Activated T-cell treated with anti-CD3 and anti-CD28 coated beads, Interleukin-2, amount 50 U/mL, for 24 hours (primary cell): Measurements from ENCODE around the gene PRUNE1.
A peak's percentile ranks its signal among the peaks of the same experiment; 100 is the strongest.

ENCODE experiments used
- DNase-seq: peaks from one replicate; pipeline ENCODE4 v3.0.0-alpha.2; 2020
- H3K27ac Mint-ChIP-seq: 2 replicates; pipeline ENCODE4 v1.8.0; 2020; ENCODE audit warnings: mild to moderate bottlenecking, mixed read lengths
- H3K27me3 Mint-ChIP-seq: 2 replicates; pipeline ENCODE4 v1.8.0; 2020; ENCODE audit warnings: mixed read lengths
- H3K36me3 Mint-ChIP-seq: 2 replicates; pipeline ENCODE4 v1.8.0; 2020; ENCODE audit warnings: low read depth, mixed read lengths
- H3K4me1 Mint-ChIP-seq: 2 replicates; pipeline ENCODE4 v1.8.0; 2020; ENCODE audit warnings: low read depth, mixed read lengths
- H3K4me3 Mint-ChIP-seq: 2 replicates; pipeline ENCODE4 v1.8.0; 2020; ENCODE audit warnings: mild to moderate bottlenecking, moderate library complexity, mixed read lengths
- H3K9me3 Mint-ChIP-seq: 2 replicates; pipeline ENCODE4 v1.8.0; 2020; ENCODE audit warnings: mixed read lengths

The PRUNE1 gene

DNA sequence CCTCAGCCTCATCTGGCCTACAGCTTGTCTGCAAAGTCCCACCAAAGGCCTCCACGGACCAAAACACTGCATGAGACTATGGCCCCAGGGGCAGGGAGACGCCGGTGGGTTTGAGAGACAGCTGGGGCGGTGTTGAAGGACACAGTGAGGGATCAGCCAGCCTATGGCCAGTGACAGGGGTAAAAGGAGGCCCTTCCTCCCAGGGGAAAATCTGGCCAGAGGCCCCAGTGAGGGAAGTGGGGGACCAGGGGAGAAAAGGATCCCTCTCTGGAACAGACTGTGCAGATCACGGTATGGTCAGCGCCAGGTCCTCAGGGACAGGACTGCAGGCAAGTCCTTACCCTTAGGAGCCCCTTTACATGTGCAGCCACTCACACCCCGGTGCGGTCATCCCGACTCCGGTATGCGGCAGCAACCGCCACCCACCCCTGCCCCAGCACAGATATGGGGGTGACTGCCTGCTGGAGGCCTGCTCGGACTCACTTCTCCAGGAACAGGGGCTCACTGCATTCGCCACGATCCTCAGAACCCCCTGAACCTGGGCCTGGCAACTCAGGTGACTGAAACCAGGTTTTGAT, 34.9 kb upstream of the PRUNE1 start:
- Mint-ChIP-seq H3K9me3 (no peaks in the 10 kb centered on the region), H3K4me3 (peak overlapping the region; percentile 91), H3K27ac (peak overlapping the region; percentile 95), H3K4me1 (peaks cover 65% of the 10 kb centered on the region), H3K27me3 (no peaks in the 10 kb centered on the region), H3K36me3 (peaks cover 53% of the 10 kb centered on the region)
- DNase-seq, result no peak

GRCh38 chr1:150973836-150974579, 34.2 kb upstream of the PRUNE1 start:
- Mint-ChIP-seq H3K9me3 (no peaks in the 10 kb centered on the region), H3K4me3 (peak overlapping the region; percentile 91), H3K27me3 (no peaks in the 10 kb centered on the region), H3K27ac (peak overlapping the region; percentile 95), H3K4me1 (peaks cover 68% of the 10 kb centered on the region), H3K36me3 (peaks cover 47% of the 10 kb centered on the region)
- DNase-seq, result peak; percentile 75

DNA sequence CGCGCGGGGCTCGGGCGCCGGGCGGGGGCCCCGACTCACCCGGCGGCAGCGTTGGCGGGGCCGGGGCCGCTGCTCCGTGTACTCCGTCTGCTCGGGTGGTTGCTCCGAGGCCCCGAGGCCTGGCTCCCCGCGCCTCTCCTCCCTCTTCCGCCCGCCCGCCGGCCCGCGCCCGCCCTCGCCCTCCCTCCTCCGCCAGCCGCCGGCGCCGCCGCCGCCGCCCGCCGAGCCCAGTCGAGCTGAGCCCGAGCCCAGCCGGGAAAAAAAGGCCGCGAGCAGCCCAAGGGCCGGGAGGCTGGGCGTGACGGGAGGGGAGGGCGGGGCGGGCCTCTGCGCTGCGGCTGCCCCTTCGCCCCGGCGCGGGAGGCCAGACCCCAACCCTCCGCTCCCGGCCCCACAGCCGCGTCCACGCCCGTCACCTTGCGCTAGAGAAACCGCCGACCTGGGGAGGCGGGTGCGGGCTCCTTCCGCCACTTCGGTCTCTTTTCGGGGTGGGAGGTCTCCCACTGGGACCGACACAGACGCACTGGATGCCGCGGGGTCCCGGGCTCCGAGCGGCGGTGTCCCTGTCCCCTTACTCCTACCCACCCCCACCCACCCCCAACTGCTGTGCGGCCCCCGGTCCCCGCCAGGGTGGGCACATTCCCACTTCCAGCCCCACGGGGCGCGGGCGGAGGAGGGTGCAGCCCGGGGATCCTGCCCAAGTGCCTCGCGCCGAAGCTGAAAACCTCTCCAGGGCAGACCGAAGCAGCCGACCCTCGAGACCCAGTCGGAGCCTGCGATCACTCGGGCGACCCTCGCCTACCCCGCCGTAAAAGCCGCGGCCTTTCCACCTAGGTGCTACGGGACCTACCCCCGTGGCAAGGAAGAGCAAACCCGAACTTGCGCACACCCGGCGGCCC, 33.4 kb upstream of the PRUNE1 start, which contains the start of gene CERS2:
Gene CERS2 (minus strand): TSS at position 256 of the 899 bp plus-strand sequence. CDS start 5,745 bp downstream, outside the sequence.
- peak; percentile 81 for DNase-seq
- Mint-ChIP-seq H3K27me3 (no peaks in the 10 kb centered on the region), H3K9me3 (no peaks in the 10 kb centered on the region), H3K4me3 (peak within 1 kb of the TSS; percentile 91), H3K36me3 (peaks cover 40% of the 10 kb centered on the region), H3K4me1 (peaks cover 74% of the 10 kb centered on the region), H3K27ac (peak within 1 kb of the TSS; percentile 95)

DNA sequence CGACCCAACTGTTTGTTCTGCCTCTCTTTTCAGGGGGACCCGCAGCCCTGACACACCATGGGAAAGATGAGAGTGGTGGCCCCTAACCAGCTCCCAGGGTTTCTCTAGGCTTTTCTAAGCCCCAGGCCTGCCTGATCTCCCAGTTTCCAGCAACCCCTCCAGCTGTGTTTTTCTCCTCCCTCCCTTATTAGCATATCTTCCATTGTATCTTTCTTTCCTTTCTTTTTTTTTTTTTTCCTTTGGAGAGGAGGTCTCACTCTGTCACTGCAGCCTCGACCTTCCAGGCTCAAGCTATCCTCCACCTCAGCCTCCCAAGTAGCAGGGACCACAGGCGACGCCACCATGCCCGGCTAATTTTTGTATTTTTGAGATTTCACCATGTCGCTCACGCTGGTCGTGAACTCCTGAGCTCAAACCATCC, 31.8 kb upstream of the PRUNE1 start:
- Mint-ChIP-seq H3K36me3 (peaks cover 27% of the 10 kb centered on the region), H3K27me3 (no peaks in the 10 kb centered on the region), H3K9me3 (no peaks in the 10 kb centered on the region), H3K4me1 (peaks cover 61% of the 10 kb centered on the region), H3K4me3 (peak overlapping the region; percentile 91), H3K27ac (peak overlapping the region; percentile 88)
- no peak for DNase-seq

GRCh38 chr1:150976879-150977694, 31.2 kb upstream of the PRUNE1 start:
- H3K4me3 Mint-ChIP-seq, result peak overlapping the region; percentile 91
- H3K27ac Mint-ChIP-seq, result peak overlapping the region; percentile 91
- peak; percentile 81 for DNase-seq
- H3K9me3 Mint-ChIP-seq, result no peaks in the 10 kb centered on the region
- H3K27me3 Mint-ChIP-seq, result no peaks in the 10 kb centered on the region
- H3K4me1 Mint-ChIP-seq, result peaks cover 54% of the 10 kb centered on the region
- peaks cover 20% of the 10 kb centered on the region for H3K36me3 Mint-ChIP-seq

GRCh38 chr1:150979092-150980056, 28.9 kb upstream of the PRUNE1 start:
- H3K27ac Mint-ChIP-seq, result peak overlapping the region; percentile 7
- no peaks in the 10 kb centered on the region for H3K36me3 Mint-ChIP-seq
- H3K4me3 Mint-ChIP-seq, result peak overlapping the region; percentile 51
- no peaks in the 10 kb centered on the region for H3K9me3 Mint-ChIP-seq
- DNase-seq, result peak; percentile 88
- no peaks in the 10 kb centered on the region for H3K27me3 Mint-ChIP-seq
- peaks cover 42% of the 10 kb centered on the region for H3K4me1 Mint-ChIP-seq

- Mint-ChIP-seq H3K27me3 (no peaks in the 10 kb centered on the region), H3K27ac (peak overlapping the region; percentile 27), H3K9me3 (no peaks in the 10 kb centered on the region), H3K4me1 (peaks cover 32% of the 10 kb centered on the region), H3K36me3 (no peaks in the 10 kb centered on the region), H3K4me3 (no peak overlapping the region)
- DNase-seq, result no peak
Observed at GRCh38 chr1:150981177-150981804, 27.0 kb upstream of the PRUNE1 start.

DNA sequence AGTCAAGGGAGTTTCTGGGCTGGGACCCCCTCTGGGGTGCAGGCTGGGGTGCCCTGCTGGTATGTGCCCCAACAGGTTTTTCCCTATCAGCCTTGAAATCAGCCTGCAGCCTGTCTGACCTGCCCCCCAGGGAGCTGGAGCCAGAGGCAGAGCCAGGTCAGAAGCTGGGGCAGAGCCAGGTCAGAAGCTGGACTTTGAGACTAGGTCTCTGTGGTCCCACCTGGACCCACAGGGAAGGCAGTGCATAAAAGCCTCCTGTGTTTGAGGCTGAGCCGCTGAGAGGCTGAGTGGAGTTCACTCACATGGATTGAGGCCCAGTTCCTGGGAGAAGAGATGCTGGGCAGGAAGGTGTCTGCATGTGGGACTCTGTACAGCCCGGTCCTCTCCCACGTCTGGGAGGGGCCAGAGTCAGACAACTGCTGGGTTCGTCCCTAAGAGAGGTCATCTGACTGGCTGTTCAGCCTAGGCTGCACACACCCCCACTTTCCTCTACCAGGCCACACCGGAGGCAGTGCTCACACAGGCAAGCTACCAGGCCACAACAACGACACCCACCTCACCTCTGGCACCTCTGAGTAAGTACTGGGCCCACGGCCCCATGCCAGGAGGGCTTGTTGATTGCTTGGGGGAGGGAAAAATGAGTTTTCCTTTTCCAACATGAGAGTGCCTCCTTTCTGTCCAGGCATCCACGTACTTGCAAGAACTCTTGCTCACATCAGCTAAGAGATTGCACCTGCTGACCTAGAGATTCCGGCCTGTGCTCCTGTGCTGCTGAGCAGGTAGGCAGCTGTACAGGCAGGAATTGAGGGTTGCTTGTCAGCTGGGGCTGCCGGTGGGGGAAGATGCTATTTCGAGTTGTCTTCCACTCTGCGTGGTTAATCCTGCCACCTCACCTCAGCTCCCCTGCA, 26.2 kb upstream of the PRUNE1 start, which contains the start of gene ANXA9:
Gene ANXA9 (plus strand): TSS at position 488 of the 908 bp plus-strand sequence. CDS start 814 bp downstream, outside the sequence.
- Mint-ChIP-seq H3K4me3 (no peak within 1 kb of the TSS), H3K27ac (peak within 1 kb of the TSS; percentile 27), H3K36me3 (no peaks in the 10 kb centered on the region), H3K4me1 (peaks cover 24% of the 10 kb centered on the region), H3K27me3 (no peaks in the 10 kb centered on the region), H3K9me3 (no peaks in the 10 kb centered on the region)
- no peak for DNase-seq

- DNase-seq, result no peak
- Mint-ChIP-seq H3K36me3 (no peaks in the 10 kb centered on the region), H3K27me3 (no peaks in the 10 kb centered on the region), H3K4me3 (no peak overlapping the region), H3K9me3 (no peaks in the 10 kb centered on the region), H3K27ac (no peak overlapping the region), H3K4me1 (peaks cover 3% of the 10 kb centered on the region)
Observed at GRCh38 chr1:150985179-150985825, 22.9 kb upstream of the PRUNE1 start.

GRCh38 chr1:150987924-150988323, 20.3 kb upstream of the PRUNE1 start:
- no peaks in the 10 kb centered on the region for H3K36me3 Mint-ChIP-seq
- H3K4me1 Mint-ChIP-seq, result peaks cover 3% of the 10 kb centered on the region
- H3K27ac Mint-ChIP-seq, result no peak overlapping the region
- H3K4me3 Mint-ChIP-seq, result no peak overlapping the region
- H3K9me3 Mint-ChIP-seq, result no peaks in the 10 kb centered on the region
- no peaks in the 10 kb centered on the region for H3K27me3 Mint-ChIP-seq
- DNase-seq, result no peak

- DNase-seq, result no peak
- Mint-ChIP-seq H3K27ac (no peak overlapping the region), H3K27me3 (no peaks in the 10 kb centered on the region), H3K36me3 (peaks cover 8% of the 10 kb centered on the region), H3K4me1 (peaks cover 8% of the 10 kb centered on the region), H3K4me3 (no peak overlapping the region), H3K9me3 (no peaks in the 10 kb centered on the region)
Observed at GRCh38 chr1:150992626-150993025, 15.6 kb upstream of the PRUNE1 start.
